Activated CD4-positive, alpha-beta T cell treated with anti-CD3 and anti-CD28 coated beads, Interleukin-2, amount 50 U/mL, for 16 hours (primary cell): ENCODE data around the gene IL17C.
"Not testable (repeated sequence)": the region's sequence is repeated elsewhere in the genome, so short reads cannot be mapped to it uniquely, and the experiment has no call there.

ENCODE experiments used
- DNase-seq: peaks from one replicate; pipeline ENCODE4 v3.0.0-alpha.2; 2020

The IL17C gene

DNA sequence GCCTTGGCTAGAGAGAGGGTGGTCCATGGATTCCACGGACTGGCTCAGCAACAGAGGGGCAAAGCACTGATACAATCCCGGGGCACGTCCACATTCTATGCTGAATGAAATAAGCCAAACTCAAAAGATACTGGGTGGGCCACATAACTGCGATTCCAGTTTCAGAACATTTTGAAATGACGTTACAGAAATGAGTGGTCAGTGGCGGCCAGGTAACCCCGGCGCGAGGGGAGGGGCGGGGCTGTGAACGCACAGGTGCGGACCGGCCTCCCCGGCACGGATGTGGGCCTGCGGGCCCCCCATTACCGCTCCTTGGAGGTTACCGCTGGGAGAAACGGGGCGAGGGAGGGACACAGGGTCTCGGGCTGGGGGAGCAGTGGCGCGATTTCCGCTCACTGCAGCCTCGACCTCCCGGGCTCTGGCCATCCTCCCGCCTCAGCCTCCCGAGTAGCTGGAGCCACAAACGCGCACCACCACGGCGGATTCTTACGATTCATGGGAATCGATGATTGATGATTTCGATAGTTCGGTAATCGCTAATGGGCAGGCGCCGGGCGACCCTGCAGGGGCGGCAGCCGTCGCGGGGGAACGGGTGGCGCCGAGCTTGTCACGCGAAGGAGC is 24.0 kb downstream of the IL17C start:
- DNase-seq = no peak

DNA sequence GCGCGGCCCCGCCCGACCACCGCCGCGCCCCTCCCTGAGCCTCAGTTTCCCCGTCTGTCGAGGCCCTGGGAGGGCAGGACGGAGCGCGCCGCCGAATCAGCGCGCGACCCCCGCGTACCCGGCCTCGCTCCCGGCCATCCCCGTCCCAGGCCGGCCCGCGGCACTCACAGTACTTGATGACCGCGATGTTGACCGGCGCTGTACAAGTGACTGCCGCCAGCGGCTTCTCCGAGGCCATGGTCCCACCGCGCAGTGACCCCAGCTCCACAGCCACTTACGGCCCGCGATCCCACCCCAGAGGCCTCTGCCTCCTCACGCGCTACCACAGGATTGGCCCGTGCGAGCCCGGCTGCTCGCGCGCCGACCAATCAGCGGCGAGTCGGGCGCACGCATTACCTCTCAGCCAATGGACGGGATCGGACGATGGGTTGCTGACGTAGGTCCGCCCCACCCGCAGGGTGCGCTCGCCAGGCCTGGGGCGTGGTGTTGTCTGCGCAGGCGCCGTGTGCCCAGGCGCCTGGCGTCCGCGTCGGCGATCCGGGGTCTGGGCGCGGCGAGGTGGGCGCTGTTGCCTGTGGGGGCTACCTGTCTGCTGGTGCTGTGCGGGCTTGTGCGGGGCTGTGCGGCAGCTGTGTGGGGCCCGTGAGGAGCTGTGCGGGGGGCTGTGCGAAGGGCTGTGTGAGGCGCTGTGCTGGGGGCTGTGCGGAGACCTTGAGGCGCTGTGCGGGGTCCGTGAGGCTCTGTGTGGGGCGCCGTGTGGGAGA is 24.7 kb downstream of the IL17C start, which contains the start of gene MVD:
TSS of gene MVD (minus strand) at position 249 of the 764 bp plus-strand sequence. CDS start at position 238, 11 bp downstream.
- DNase-seq = peak; percentile 98

DNA sequence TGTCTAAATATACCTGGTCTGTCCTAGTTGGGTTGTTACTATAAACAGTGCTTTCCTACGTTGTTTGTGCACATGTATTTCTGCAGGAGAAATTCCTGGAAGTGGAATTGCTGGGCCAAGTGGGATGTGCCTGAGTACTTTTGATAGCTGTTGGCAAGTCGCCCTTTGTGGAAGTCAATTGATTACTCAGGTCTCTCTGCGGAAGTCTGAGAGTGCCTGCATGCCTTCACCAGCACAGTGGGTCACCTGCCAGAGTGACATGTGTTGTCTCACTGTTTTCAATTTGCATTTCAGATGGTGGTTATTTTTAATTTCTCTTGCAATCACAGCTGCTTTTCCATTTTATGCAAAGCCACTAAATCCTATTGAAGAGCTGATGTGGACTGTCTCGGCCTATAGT is 26.8 kb downstream of the IL17C start:
- DNase-seq = no peak

DNA sequence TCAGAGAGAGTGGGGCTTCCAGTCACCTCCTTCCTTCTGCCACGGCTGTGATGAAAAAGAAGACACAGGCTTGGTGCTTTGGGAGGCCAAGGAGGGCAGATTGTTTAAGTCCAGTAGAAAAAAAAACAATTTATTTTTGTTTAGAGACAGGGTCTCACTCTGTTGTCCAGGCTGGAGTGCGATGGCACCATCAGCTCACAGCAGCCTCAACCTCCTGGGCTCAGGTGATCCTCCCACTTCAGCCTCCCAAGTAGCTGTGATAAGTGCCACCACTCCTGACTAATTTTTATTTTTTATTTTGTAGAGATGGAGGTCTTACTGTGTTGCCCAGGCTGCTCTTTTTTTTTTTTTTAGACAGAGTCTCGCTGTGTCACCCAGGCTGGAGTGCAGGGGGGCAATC is 27.2 kb downstream of the IL17C start:
- no peak for DNase-seq

DNA sequence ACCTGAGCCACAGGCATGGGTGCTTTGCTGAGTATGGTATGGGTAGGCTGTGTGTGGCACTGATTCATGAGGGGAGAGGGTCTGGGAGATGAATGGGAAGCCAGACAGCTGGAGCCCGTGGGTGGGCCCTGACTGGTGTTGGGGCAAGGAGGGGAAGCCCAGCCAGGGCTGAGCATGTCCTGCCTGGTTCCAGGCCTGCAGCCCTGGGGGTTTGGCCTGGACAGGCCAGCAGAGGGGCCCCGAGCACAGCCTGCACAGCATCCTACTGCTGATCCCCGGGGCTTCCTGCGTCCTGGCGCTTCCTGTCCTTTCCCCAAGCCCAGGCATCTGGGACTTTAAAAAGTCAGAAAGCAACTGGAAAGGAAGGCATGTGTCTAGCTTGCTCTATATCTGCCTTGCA is 29.1 kb downstream of the IL17C start:
- DNase-seq = no peak

DNA sequence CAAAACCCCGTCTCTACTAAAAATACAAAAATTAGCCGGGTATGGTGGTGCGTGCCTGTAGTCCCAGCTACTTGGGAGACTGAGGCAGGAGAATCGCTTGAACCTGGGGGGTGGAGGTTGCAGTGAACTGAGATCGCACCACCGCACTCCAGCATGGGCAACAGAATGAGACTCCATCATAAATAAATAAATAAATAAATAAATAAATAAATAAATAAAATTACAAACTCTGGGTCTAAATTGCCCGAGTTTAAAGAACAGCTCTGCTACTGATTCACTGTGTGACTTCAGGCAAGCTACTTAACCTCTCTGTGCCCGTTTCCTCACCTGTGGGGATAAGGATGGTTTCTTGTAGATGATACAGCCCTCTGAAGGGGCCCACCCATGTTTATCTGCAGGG is 31.1 kb downstream of the IL17C start:
- DNase-seq = not testable (repeated sequence)

DNA sequence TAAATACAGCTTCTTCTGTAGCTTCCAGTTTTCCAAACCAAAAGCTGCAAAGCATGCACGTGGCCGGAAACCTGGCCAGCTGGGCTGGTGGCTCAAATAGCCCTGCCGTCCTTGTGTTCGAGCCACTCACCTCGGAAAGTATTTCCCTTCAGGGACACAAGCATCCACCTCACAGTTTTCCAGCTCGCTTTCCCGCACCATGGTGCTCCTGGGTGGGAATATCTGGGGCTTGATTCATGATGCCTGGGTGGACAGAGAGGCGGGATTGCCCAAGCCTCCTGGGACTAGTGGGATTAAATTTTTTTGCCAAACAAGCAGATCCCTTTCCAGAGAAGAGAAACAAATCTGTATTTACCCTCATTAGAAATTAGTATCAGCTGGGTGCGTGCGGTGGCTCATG is 31.6 kb downstream of the IL17C start:
- DNase-seq = no peak

DNA sequence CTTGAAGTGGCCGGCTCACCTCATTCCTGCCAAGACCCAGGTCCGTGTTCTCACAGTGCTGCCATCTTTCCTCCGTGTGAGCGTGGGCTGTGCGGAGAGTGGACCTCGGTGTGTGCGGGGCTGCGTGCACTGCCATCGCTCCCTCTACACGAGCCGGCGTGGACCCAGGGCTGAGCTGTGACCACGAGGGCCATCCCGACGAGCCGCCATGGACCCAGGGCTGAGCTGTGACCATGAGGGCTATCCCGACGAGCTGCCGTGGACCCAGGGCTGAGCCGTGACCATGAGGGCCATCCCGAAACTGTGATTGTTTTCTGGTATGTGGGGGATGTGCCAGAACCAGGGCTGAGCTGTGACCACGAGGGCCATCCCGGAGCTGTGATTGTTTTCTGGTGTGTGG is 33.4 kb downstream of the IL17C start:
- no peak for DNase-seq

DNA sequence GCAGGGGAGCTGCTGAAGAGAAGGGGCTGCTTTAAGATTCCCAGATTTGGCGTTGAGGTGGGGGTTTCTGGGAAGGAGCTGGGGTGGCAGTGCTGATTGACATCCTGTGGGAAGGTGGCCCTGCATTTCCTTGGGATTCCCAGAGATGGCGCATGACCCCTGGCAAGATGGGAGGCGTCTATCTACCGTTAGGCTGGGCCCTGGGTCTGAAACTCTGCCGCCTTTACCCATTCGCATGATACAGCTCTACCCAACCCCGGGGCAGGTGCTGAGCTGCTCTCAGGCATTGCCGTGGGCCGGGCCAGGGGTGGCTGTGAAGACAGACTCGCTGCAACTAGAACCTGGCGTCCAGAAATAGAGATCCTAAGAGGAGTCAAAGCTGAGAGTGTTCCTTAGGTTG is 34.4 kb downstream of the IL17C start:
- DNase-seq = no peak

DNA sequence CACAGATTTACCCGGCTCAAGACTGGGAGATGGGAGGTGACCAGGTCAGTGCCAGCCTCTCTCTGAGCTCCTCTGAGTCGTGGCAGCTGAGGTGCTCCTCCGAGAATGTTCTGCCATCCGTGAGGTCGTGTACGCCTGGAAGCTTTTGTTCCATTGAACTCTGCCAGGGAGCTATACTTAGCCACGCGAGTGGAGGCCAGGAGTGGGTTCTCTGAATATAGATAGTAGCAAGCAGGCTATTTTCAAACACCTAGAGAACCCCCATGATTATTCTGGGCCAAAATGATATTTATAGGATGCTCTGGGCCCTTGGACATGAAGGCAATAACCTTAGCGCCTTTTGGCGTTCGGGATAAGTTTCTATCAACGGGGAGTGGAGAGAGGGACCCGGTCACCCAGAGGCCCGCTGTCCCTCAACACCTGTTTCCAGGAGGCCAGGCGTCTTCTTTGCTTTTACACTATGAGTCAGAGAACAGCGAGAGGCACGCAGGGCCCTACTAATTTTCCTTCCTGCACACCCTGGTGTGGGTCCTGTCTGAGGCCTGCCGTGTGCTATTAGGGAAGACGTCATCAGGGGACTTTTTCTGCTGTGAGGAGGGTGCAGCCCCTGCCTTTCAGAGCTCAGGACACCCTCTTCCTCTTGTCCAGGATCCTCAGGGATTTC is 35.5 kb downstream of the IL17C start:
- no peak for DNase-seq

DNA sequence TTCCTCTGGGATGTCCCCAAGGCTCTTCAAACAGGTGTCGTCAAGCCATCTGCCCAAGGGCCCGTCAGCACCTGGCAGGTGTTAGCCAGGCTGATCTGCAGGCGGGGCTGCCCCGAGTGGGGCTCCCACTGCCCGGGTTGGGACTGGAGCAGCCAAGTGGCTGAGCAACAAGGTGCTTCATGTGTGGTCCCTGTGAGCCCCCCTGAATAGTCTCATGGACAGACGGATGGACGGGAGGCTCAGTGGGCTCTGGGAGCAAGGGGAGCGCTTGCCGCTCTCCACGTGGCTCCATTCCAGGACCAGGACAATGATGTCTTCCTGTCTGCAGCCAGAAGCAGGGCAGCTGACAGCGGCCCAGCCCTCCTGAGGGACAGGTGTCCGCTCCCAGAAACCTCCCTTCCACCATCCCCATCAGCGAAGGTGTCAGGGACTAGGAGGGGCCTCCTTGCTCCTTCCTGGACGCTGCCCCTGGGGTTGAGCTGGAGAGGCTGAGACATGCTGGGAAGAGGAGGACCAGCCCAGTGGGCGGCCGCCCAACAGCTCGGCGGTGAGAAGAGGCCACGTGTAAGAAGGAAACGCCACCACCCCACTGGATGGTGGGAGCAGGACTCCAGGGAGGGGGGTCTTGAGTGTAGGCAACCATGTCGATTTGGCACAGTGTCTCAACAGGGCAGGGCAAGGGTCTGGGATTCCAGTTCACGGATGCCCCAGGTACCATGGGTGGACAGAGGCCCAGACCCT is 38.3 kb downstream of the IL17C start:
- no peak for DNase-seq

DNA sequence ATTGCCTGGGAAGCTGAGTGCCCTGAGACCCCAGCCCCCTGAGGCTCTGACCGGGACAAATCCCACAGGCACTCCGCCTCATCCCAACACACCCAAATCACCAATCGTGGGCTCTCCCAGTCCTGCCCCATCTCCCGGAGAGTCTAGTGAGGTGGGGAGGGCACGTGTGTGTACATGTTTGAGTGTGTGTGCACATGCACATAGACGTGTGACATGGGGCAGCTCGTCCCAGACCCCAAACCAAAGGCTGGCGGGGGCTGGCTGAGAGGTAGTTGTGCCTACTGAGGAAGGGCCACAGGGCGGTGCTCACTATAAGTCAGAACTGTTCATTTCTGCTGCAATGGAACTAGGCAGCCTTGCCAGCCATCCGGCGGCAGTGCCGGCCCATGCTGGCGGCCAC is 39.3 kb downstream of the IL17C start:
- no peak for DNase-seq

DNA sequence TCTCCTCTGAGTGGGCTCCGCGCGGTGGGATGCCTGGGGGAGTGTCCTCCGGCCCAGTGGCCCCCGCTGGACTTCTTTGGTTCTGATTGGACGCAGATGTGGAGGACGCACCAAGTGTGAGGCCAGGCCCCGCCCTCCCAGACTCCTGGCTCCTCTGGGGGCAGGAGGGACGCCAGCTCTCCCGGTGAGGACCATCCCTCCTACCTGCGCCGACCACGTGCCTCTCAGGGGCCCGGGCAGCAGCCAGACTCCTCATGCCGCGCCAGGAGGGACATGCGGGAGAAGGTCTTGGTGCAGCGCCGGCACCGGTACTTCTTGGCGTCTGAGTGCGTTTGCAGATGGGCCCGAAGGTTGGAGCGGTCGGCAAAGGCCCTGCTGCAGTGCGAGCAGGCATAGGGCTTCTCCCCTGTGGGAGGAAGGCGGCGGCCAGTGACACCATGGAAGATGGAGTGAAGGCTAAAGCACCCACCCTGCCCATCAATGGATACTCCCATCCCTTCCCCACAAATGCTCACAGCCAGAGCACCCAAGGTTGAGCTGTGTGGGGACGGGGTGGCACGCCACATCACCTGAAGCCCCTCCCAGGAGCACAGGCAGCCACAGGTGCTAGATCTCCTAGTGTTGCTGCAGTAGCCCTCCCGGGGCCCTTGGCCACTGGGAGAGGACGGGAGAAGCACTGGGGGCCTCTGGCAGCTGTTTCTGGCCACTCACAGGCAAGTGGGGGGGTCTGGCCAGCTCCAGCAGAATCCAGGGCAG is 40.0 kb downstream of the IL17C start:
- DNase-seq = no peak

DNA sequence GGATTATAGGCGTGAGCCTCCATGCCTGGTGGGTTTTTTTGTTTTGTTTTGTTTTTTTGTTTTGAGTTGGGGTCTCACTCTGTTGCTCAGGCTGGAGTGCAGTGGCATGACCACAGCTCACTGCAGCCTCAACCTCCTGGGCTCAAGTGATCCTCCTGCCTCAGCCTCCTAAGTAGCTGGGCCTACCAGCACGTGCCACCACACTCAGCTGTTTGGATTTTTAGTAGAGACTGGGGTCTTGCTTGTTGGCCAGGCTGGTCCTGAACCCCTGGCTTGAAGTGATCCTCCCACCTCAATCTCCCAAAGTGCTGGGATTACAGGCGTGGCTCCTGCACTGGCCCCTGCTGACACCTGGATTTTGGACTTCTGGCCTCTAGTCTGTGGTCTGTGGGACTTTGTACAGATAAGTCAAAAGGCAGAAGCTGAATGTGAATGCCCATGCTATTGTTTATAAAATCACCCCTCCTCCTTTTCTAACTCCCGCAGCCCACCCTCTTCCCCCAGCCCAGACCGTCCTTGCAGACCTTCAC is 42.2 kb downstream of the IL17C start:
- DNase-seq = no peak

DNA sequence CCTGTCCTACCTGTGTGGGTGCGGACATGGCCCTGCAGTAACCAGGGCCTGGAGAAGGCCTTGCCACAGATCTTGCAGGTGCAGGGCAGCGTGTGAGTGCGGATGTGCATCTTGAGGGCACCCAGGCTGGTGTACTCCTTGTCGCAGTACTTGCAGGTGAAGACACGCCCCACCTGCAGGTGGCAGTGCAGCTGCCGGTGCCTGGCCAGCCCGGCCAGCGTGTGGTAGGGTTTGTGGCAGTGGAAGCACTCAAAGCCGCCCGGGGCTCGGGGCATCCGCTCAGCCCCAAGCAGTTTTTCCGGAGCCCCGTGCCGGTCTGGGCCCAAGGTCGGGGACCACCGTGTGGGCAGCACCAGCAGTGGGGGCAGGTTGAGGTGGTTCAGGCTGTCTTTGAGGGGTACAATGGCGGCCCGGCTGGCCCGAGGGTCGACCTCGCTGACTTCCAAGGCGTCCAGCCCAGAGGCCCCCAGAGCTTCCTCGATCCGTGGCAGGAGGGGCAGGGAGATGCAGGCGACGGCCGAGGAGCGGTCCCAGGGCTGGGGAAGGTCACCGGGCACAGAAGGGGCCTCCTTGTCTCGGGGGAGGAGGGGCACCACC is 42.8 kb downstream of the IL17C start:
- peak; percentile 63 for DNase-seq

DNA sequence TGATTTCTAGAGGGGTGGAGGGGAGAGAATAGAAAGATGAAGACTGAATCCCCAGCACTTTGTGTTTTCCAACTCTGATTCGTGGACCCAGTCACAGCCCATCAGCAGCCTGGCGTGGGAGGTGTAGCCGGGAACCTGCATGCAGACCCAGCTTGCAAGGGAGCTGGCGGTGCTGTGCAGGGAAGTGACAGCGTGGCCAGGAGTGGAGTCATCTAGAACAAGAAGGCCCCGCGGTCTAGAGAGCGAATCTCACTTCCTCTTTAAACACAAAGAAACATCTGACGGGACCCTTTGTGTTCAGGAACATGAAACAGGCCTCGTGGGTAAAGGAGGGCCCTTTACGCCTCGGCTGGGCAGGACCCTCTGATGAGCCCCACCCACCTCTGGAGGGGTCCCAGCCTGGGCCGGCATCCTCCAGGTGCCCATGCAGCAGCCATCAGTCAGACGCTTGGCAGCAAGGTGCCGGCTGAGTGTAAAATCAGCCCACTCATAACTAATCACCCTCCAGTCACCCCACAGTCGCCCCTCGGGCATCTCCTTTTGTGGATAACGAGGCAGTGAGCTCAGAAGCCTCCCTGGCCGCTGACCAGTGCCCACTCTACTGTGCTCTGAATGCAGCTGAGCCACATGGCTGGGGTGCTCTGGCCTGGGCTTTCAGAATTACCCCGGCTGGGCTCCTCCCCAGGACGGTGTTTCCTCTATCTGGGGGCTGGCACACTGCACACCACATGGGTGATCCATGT is 43.5 kb downstream of the IL17C start:
- DNase-seq = peak; percentile 76

DNA sequence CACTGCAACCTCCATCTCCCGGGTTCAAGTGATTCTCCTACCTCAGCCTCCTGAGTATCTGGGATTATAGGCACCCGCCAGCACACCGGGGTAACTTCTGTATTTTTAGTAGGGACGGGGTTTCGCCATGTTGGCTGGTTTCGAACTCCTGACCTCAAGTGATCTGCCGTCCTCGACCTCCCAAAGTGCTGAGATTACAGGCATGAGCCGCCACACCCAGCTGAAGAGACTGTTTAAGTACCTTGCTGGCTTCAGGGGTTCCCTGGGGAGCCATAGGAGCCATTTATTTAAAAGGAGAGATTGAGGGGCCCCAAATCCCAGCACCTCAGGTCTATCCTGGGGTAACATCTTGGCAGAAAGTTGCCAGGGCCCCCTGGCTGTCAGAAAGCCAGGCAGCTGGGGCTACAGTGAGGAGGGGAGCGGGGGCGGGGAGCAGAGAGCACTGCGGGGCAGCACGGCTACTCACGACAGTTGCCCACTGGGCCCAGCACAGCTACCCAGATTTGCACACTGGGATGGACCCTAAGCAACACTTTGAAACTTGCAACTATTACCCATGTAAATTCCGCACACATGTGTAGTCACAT is 46.3 kb downstream of the IL17C start:
- no peak for DNase-seq

DNA sequence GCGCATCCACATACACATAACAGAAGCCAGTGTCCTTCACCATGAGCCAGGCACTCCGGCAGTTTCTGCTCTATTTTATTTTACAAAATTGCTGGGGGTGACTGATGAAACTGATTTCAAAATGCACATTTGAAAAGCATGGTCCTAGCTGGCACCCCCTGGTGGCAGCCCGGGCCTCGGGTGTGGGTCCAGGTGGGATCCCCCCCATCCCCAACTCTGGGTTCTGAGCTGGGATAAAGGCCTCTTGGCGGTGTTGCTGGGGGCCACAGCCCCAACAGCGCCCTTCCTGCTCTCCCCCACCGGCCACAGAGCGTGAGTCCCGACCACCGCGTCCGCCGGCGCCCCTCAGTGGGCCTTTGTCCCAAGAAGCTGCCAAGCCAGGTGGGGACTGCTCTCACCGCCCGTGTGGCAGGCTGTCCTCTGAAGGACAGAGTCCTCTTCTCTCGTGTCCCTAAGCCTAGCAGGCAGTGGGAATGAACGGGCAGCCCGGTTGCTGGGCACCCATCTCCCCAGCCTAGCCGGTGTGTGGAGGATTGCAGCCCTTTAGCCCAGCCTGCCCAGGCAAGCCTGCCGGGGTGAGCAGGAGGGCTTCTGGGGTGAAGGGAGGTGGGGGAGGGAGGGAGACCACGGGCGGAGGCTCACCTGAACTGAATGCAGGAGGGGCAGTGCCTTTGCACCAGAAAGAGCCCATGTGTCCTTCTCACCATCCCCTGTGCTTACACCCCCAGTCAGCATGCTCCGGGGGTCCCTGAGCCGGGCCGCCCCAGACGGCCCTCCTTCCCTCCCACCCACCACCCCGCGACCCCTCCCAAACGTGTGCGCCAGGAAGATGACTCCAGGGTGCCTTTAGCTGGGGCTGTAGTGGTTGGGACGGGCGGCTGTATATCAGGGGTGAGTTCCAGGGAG is 47.0 kb downstream of the IL17C start:
- peak; percentile 44 for DNase-seq

DNA sequence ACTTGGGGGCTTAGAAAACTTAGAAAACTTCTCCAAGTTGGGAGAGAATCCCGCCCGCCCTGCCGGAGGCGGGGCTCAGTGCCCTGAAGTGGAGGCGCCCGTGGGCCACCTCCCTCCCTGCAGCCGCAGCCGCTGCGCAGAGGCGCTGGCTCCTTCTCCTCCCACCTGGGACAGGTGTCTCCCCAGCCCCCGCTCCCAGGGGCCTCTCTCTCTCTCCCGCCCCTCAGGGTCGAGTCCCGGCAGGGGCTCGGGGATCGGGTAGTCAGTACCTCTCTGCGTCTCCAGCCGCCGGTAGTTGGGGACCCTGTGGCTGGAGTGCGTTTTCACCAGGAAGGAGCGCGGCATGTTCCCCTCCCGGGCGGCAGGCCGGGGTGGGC is 47.7 kb downstream of the IL17C start:
- DNase-seq = no peak
